PC-9 (cell line): Measurements from ENCODE around the gene PDE4B. TPM values are rescaled to one million over a fixed set of nuclear protein-coding genes. Genes with fewer than 3 reads are reported as not detected.
A peak's percentile ranks its signal among the peaks of the same experiment; 100 is the strongest.

ENCODE experiments used
- BruUV-seq: library from RNA; stranded (reverse); fragments of 400-500 nt; replicated peaks from 2 replicates; lab custom pipeline; 2021; lab: Mats Ljungman, UMichigan
- CTCF ChIA-PET: fragments of 300-600 bp; sonication (Branson Sonifier 250); formaldehyde crosslinking; loops from one replicate; lab custom pipeline; 2022; ENCODE audit warnings: antibody characterized with exemption; lab: Charles Lee
- POLR2A ChIA-PET: fragments of 300-600 bp; sonication (Branson Sonifier 250); formaldehyde crosslinking; loops from one replicate; lab custom pipeline; 2022; ENCODE audit warnings: antibody characterized with exemption; ENCODE audit not compliant: unreplicated experiment; lab: Charles Lee
- DNase-seq, 2 experiments: peaks; one replicate each; pipeline versions ENCODE4 v3.0.0 to v3.0.0-alpha.2; 2015 to 2022; ENCODE audit warnings: mixed read lengths in 1 of 2
- H2AFZ ChIP-seq: fragments of 200-600 bp; sonication (generic); 2 replicates; pipeline ENCODE4 v1.8.1; 2017; ENCODE audit warnings: antibody characterized with exemption
- H3F3A ChIP-seq: fragments of 200-600 bp; sonication (generic); 2 replicates; pipeline ENCODE4 v1.8.1; 2017; ENCODE audit warnings: antibody characterized with exemption, mild to moderate bottlenecking, low read depth; ENCODE audit not compliant: insufficient read depth
- H3K27ac ChIP-seq: fragments of 200-600 bp; sonication (generic); 2 replicates; pipeline ENCODE4 v1.6.1; 2016; ENCODE audit warnings: mixed run types
- H3K27me3 ChIP-seq: fragments of 200-600 bp; sonication (generic); 2 replicates; pipeline ENCODE4 v1.6.1; 2016; ENCODE audit warnings: low read depth, mixed run types; ENCODE audit not compliant: insufficient read depth
- H3K36me3 ChIP-seq: fragments of 200-600 bp; sonication (generic); 2 replicates; pipeline ENCODE4 v1.6.1; 2016; ENCODE audit warnings: low read depth, mixed run types
- H3K4me1 ChIP-seq: fragments of 200-600 bp; sonication (generic); replicated peaks from 2 replicates; pipeline ENCODE4 v1.6.1; 2016; ENCODE audit warnings: mixed run types; ENCODE audit not compliant: insufficient read depth
- H3K4me2 ChIP-seq: fragments of 200-600 bp; sonication (generic); 2 replicates; pipeline ENCODE4 v1.6.1; 2017; ENCODE audit warnings: mixed run types
- H3K4me3 ChIP-seq: fragments of 200-600 bp; sonication (generic); 2 replicates; pipeline ENCODE4 v1.6.1; 2016; ENCODE audit warnings: mixed run types
- H3K79me2 ChIP-seq: fragments of 200-600 bp; sonication (generic); 2 replicates; pipeline ENCODE4 v1.6.1; 2017; ENCODE audit warnings: low read depth, mixed run types
- H3K9me2 ChIP-seq: fragments of 200-600 bp; sonication (generic); 2 replicates; pipeline ENCODE4 v1.8.1; 2017; ENCODE audit warnings: mild to moderate bottlenecking; ENCODE audit not compliant: insufficient read depth
- H3K9me3 ChIP-seq: fragments of 200-600 bp; sonication (generic); 2 replicates; pipeline ENCODE4 v1.8.1; 2016; ENCODE audit warnings: low read depth; ENCODE audit not compliant: insufficient read depth
- H4K20me1 ChIP-seq: fragments of 200-600 bp; sonication (generic); 2 replicates; pipeline ENCODE4 v1.8.1; 2017; ENCODE audit not compliant: insufficient read depth
- CTCF ChIP-seq: fragments of 200-600 bp; sonication (generic); conservative IDR thresholded peaks from 2 replicates; pipeline ENCODE4 v1.6.1; 2017; ENCODE audit warnings: mixed run types, antibody characterized with exemption, mild to moderate bottlenecking, moderate library complexity
- EZH2 ChIP-seq: fragments of 200-600 bp; sonication (generic); IDR thresholded peaks from 2 replicates; pipeline ENCODE4 v1.8.0; 2017; ENCODE audit warnings: antibody characterized with exemption, low read depth
- intact Hi-C: fragments of 100-400 bp; cut with micrococcal nuclease; formaldehyde crosslinking; loops from one replicate; pipeline ENCODE4 v1.10.0; 2022; ENCODE audit not compliant: unreplicated experiment
- total RNA-seq: library from RNA; stranded (reverse); gene quantifications from 2 replicates; pipeline ENCODE4 v1.2.3, GENCODE V29; 2021

The PDE4B gene
- total RNA-seq, 1 experiment from 2014 or later: 1.3 TPM

DNA sequence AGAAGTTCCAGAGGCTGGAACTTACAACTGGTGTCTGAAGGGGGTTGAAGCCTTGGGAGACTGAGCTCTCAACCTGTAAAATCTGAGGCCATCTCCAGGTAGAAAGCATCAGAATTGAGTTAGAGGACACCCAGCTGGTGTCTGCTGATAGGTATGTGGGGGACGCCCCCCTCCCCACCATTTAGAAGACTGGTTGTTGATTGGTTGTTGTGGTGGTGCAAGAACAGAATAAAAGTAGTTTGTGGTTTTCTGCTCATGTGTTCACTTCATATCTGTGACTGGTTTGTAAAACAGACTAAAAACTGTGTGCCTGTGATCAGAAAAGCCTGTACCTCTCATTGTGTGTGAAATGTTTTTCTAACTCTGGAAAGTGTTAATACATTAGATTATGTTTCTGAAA lies 33.2 kb upstream of the PDE4B start:
- H3K27ac ChIP-seq: no peak overlapping the region
- H3K9me2 ChIP-seq: no peaks in the 10 kb centered on the region
- H2AFZ ChIP-seq: no peak overlapping the region
- no peak overlapping the region for H3K4me2 ChIP-seq
- no peaks in the 10 kb centered on the region for H3K9me3 ChIP-seq
- ChIA-PET CTCF (no interaction called here), POLR2A (interaction anchor here (0.6 kb wide), 1 partner anchor 758 kb away, joined by 3 read pairs; no protein-coding TSS in a partner anchor)
- H3K79me2 ChIP-seq: no peaks in the 10 kb centered on the region
- H3K4me3 ChIP-seq: no peak overlapping the region
- H3K27me3 ChIP-seq: no peaks in the 10 kb centered on the region
- no peaks in the 10 kb centered on the region for H3K4me1 ChIP-seq
- no TSS peak for BruUV-seq
- H3K36me3 ChIP-seq: no peaks in the 10 kb centered on the region
- H3F3A ChIP-seq: no peaks in the 10 kb centered on the region
- TF ChIP-seq CTCF (no peak), EZH2 (no peak)
- intact Hi-C loops: no loop called here
- no peak for DNase-seq
- no peaks in the 10 kb centered on the region for H4K20me1 ChIP-seq

GRCh38 chr1:65762081-65762862 lies 30.4 kb upstream of the PDE4B start:
- Histone ChIP-seq H3K4me2 (peak overlapping the region; percentile 8; the same call in 1 of the 2 replicates), H3K9me2 (no peaks in the 10 kb centered on the region), H3K9me3 (no peaks in the 10 kb centered on the region), H3K4me1 (no peaks in the 10 kb centered on the region), H3F3A (no peaks in the 10 kb centered on the region), H2AFZ (peak overlapping the region; percentile 25; the same call in 1 of the 2 replicates), H3K36me3 (no peaks in the 10 kb centered on the region), H3K27me3 (no peaks in the 10 kb centered on the region), H3K4me3 (no peak overlapping the region), H3K27ac (no peak overlapping the region), H3K79me2 (no peaks in the 10 kb centered on the region), H4K20me1 (no peaks in the 10 kb centered on the region)
- POLR2A ChIA-PET: interaction anchor here (0.6 kb wide), 1 partner anchor 946 kb away, joined by 3 read pairs; no protein-coding TSS in a partner anchor
- peak in 1 of 2 experiments; percentile 45 for DNase-seq
- TF ChIP-seq CTCF: no peak
- no peak for TF ChIP-seq EZH2
- CTCF ChIA-PET: no interaction called here
- intact Hi-C loops: no loop called here
- no TSS peak for BruUV-seq

- ChIA-PET POLR2A (no interaction called here), CTCF (no interaction called here)
- no peaks in the 10 kb centered on the region for H3F3A ChIP-seq
- no peak overlapping the region for H3K27ac ChIP-seq
- no TSS peak for BruUV-seq
- no peaks in the 10 kb centered on the region for H3K36me3 ChIP-seq
- no peaks in the 10 kb centered on the region for H3K9me3 ChIP-seq
- intact Hi-C loops: no loop called here
- H3K79me2 ChIP-seq: no peaks in the 10 kb centered on the region
- DNase-seq: peak in 1 of 2 experiments; percentile 39
- H3K27me3 ChIP-seq: no peaks in the 10 kb centered on the region
- no peaks in the 10 kb centered on the region for H3K9me2 ChIP-seq
- no peak for TF ChIP-seq EZH2
- no peak for TF ChIP-seq CTCF
- H2AFZ ChIP-seq: no peak overlapping the region
- no peak overlapping the region for H3K4me3 ChIP-seq
- H3K4me2 ChIP-seq: no peak overlapping the region
- no peaks in the 10 kb centered on the region for H3K4me1 ChIP-seq
- H4K20me1 ChIP-seq: no peaks in the 10 kb centered on the region
Observed at GRCh38 chr1:65764052-65764451, 28.6 kb upstream of the PDE4B start.
